ENCODE data around the gene RMDN2. TPM values are rescaled to one million over a fixed set of nuclear protein-coding genes. Genes with fewer than 3 reads are reported as not detected.

Gene RMDN2
- total and polyA plus RNA-seq, 10 donors: 10.8 to 57.1 (median 29.6) TPM

DNA sequence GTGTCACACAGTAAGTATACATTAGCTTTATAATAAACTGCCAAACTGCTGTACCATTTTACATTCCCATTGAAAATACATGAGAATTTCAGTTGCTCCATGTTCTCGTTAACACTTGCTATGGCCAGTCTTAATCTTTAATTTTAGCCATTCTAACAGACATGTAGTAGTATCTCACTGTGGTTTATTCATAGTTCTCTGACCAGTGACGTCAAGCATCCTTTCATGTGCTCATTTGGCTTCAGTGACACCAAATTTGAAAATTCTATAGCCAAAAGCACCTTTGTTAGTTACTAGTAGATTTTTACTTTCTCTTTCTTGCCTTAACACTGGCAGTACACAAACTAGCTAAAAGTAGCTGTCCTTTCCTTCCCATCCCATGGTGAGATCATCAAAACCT, 107.9 kb downstream of the RMDN2 start:
- Histone ChIP-seq H3K27ac (no peak overlapping the region), H3K27me3 (replicated peaks in 1 of 7) (peaks cover 0 to 20% (median 4%) of the 10 kb centered on the region in 7 donors), H3K9me3 (no peaks in the 10 kb centered on the region), H3K4me1 (peaks cover 0 to 6% (median 3%) of the 10 kb centered on the region in 6 donors), H3K36me3 (no peaks in the 10 kb centered on the region), H3K4me3 (no peak overlapping the region)
- intact Hi-C loops (cut with DNase I; ENCODE audit: low total_unique reads): no loop called here
- DNase-seq: no peak
- no peak for TF ChIP-seq POLR2A (IDR thresholded peaks at IDR 0.05)
- TF ChIP-seq, protein P1, sequence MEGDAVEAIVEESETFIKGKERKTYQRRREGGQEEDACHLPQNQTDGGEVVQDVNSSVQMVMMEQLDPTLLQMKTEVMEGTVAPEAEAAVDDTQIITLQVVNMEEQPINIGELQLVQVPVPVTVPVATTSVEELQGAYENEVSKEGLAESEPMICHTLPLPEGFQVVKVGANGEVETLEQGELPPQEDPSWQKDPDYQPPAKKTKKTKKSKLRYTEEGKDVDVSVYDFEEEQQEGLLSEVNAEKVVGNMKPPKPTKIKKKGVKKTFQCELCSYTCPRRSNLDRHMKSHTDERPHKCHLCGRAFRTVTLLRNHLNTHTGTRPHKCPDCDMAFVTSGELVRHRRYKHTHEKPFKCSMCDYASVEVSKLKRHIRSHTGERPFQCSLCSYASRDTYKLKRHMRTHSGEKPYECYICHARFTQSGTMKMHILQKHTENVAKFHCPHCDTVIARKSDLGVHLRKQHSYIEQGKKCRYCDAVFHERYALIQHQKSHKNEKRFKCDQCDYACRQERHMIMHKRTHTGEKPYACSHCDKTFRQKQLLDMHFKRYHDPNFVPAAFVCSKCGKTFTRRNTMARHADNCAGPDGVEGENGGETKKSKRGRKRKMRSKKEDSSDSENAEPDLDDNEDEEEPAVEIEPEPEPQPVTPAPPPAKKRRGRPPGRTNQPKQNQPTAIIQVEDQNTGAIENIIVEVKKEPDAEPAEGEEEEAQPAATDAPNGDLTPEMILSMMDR (IDR thresholded peaks at IDR 0.05 in 8 of 11, conservative IDR thresholded peaks at IDR 0.05 in 3 of 11): no peak
- TF ChIP-seq POLR2AphosphoS5 (IDR thresholded peaks at IDR 0.05): no peak
- WGBS, 5 donors: 90 to 95% (median 92%) methylated on average over 2 of the region's 2 CpGs

DNA sequence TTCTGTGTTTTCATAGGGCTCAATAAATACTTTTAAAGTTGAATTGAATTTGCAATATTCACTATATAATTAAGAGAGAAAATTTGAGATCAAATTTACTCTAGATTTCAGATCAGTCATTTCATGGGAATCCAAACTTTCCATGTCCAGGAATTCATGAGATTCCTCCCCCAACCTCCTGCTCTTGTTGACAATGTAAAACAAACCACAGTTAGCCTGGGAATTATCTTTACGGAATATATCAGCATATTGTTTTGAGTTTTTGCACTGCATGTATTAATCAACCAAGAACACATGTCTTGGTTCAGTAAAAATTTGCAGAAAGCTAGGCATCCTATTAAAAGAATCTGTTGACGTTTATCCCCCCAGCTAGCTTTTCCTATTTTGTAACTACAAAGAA, 108.6 kb downstream of the RMDN2 start:
- intact Hi-C loops (cut with DNase I; ENCODE audit: low total_unique reads): no loop called here
- 46 to 50% (median 49%) methylated on average over 2 of the region's 2 CpGs for WGBS, 5 donors
- Histone ChIP-seq H3K4me3 (no peak overlapping the region), H3K9me3 (no peaks in the 10 kb centered on the region), H3K36me3 (no peaks in the 10 kb centered on the region), H3K27me3 (replicated peaks in 1 of 7) (peaks cover 0 to 27% (median 10%) of the 10 kb centered on the region in 7 donors), H3K4me1 (peaks cover 0 to 13% (median 9%) of the 10 kb centered on the region in 6 donors), H3K27ac (no peak overlapping the region)
- no peak for DNase-seq
- TF ChIP-seq, protein P1 (IDR thresholded peaks at IDR 0.05 in 8 of 11, conservative IDR thresholded peaks at IDR 0.05 in 3 of 11): no peak
- TF ChIP-seq POLR2AphosphoS5 (IDR thresholded peaks at IDR 0.05): no peak
- TF ChIP-seq POLR2A (IDR thresholded peaks at IDR 0.05): no peak

DNA sequence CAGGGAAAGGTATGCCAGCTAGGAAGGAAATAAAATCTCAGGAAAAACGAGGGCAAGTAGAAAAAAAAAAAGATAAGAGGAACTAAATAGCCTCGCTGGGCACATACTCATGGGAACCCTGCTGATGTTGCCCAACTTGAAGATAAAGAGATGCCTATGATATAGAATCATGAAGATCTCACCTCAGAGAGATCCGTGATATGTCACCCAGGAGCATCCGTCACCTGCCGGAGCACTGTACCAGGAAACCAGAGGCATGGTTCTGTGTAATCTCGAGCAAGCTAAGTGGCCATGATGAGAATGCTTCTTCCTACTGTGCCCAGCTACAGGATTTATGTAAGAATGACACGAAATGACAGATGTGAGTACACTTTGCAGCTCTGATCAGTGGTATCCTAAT, 110.9 kb downstream of the RMDN2 start:
- Histone ChIP-seq H3K4me1 (peaks cover 0 to 14% (median 9%) of the 10 kb centered on the region in 6 donors), H3K4me3 (no peak overlapping the region), H3K9me3 (no peaks in the 10 kb centered on the region), H3K27me3 (replicated peaks in 1 of 7) (peaks cover 0 to 37% (median 10%) of the 10 kb centered on the region in 7 donors), H3K36me3 (no peaks in the 10 kb centered on the region), H3K27ac (no peak overlapping the region)
- intact Hi-C loops (cut with DNase I; ENCODE audit: low total_unique reads): no loop called here
- no peak for DNase-seq
- TF ChIP-seq POLR2AphosphoS5 (IDR thresholded peaks at IDR 0.05): no peak
- no peak for TF ChIP-seq POLR2A (IDR thresholded peaks at IDR 0.05)
- TF ChIP-seq, protein P1 (IDR thresholded peaks at IDR 0.05 in 8 of 11, conservative IDR thresholded peaks at IDR 0.05 in 3 of 11): no peak
- WGBS, 5 donors: 76 to 85% (median 80%) methylated on average over 7 of the region's 7 CpGs

DNA sequence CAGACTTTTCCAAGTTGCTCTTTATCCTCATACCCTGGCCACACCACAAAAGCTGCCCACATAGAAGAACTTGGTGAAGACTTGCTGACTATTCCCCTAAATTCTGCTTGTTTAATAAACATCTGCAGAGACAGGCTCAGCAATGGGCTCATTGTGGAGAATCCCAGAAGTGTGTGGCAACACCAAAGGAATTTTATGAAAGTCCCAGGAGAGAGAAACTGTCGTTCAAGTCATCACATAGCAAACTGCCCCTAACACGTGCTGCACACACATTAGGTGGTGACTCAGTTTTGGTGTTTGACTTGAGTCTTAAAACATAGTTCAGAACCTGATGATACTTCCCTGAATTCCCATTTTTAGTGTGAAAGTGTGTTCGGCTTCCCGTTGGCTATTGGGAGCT, 112.2 kb downstream of the RMDN2 start:
- no peak for DNase-seq
- Histone ChIP-seq H3K36me3 (no peaks in the 10 kb centered on the region), H3K4me1 (peaks cover 0 to 14% (median 9%) of the 10 kb centered on the region in 6 donors), H3K4me3 (peak overlapping the region in 1 of 8 donors; percentile 38), H3K9me3 (peaks cover 0 to under 1% (median 0%) of the 10 kb centered on the region in 8 donors), H3K27me3 (replicated peaks in 1 of 7) (peaks cover 0 to 37% (median 10%) of the 10 kb centered on the region in 7 donors), H3K27ac (peak overlapping the region in 6 of 8 donors; percentile 38 to 67 (median 60))
- 74 to 88% (median 83%) methylated on average over 4 of the region's 4 CpGs for WGBS, 5 donors
- intact Hi-C loops (cut with DNase I; ENCODE audit: low total_unique reads): no loop called here
- TF ChIP-seq POLR2A (IDR thresholded peaks at IDR 0.05) (no peak), POLR2AphosphoS5 (IDR thresholded peaks at IDR 0.05) (no peak)
- TF ChIP-seq, protein P1 (IDR thresholded peaks at IDR 0.05 in 8 of 11, conservative IDR thresholded peaks at IDR 0.05 in 3 of 11): no peak
